GM12878 (cell line): ENCODE data around the gene SYPL2. TPM values are rescaled to one million over a fixed set of nuclear protein-coding genes. Genes with fewer than 3 reads are reported as not detected.

Experiments
- BRCA1 ChIP-seq: IDR thresholded peaks from 2 replicates; pipeline ENCODE4 v1.6.1; 2011; ENCODE audit warnings: low read depth, low read length, improper control_type of control experiment
- CBX5 ChIP-seq: sonication (generic); IDR thresholded peaks from 2 replicates; pipeline ENCODE4 v1.6.1; 2016; ENCODE audit warnings: low read depth, moderate library complexity, mild to moderate bottlenecking, inconsistent platforms
- ELK1 ChIP-seq: IDR thresholded peaks from 2 replicates; pipeline ENCODE4 v1.6.1; 2012; ENCODE audit warnings: low read depth, low read length, improper control_type of control experiment
- ETV6 ChIP-seq, 2 experiments: fragments of 450-650 bp in 1 of 2; IDR thresholded peaks in 1 of 2; conservative IDR thresholded peaks in 1 of 2; 2 replicates each; pipeline ENCODE4 v1.6.1; 2014; ENCODE audit warnings: antibody characterized with exemption in 1 of 2, borderline replicate concordance in 1 of 2, low read depth in 1 of 2, mild to moderate bottlenecking in 1 of 2, moderate library complexity in 1 of 2
- EZH2 ChIP-seq: IDR thresholded peaks from 2 replicates; pipeline ENCODE4 v1.6.1; 2012; ENCODE audit warnings: low read depth, mild to moderate bottlenecking, control low read depth, inconsistent platforms, low read length, borderline replicate concordance; ENCODE audit not compliant: control insufficient read depth
- FOS ChIP-seq: IDR thresholded peaks from 3 replicates; pipeline ENCODE4 v1.6.1; 2011; ENCODE audit warnings: borderline replicate concordance; ENCODE audit not compliant: insufficient read length; ENCODE audit errors: extremely low read depth
- IKZF1 ChIP-seq: fragments of 450-650 bp; conservative IDR thresholded peaks from 2 replicates; pipeline ENCODE4 v1.6.1; 2017; ENCODE audit warnings: antibody characterized with exemption, mild to moderate bottlenecking
- IRF5 ChIP-seq: fragments of 450-650 bp; IDR thresholded peaks from 2 replicates; pipeline ENCODE4 v1.6.1; 2017; ENCODE audit warnings: borderline replicate concordance
- MYB ChIP-seq: fragments of 150-350 bp; IDR thresholded peaks from 2 replicates; pipeline ENCODE4 v1.6.1; 2014; ENCODE audit warnings: mild to moderate bottlenecking, low read depth, low read length, borderline replicate concordance
- MYC ChIP-seq: IDR thresholded peaks from 2 replicates; pipeline ENCODE4 v1.6.1; 2011; ENCODE audit warnings: mild to moderate bottlenecking, low read length, moderate library complexity, inconsistent platforms; ENCODE audit not compliant: insufficient read depth, insufficient replicate concordance, insufficient read length, severe bottlenecking
- POLR2A ChIP-seq: IDR thresholded peaks from 2 replicates; pipeline ENCODE4 v1.6.1; 2011; ENCODE audit warnings: low read depth, mild to moderate bottlenecking, low read length
- RBBP5 ChIP-seq: fragments of 200-600 bp; sonication (generic); conservative IDR thresholded peaks from 2 replicates; pipeline ENCODE4 v1.6.1; 2016
- SMAD1 ChIP-seq: fragments of 450-650 bp; IDR thresholded peaks from 2 replicates; pipeline ENCODE4 v1.6.1; 2018; ENCODE audit warnings: mild to moderate bottlenecking, low read depth; ENCODE audit not compliant: partially characterized antibody
- SREBF1 ChIP-seq: IDR thresholded peaks from 2 replicates; pipeline ENCODE4 v1.6.1; 2012; ENCODE audit warnings: mild to moderate bottlenecking, low read length
- TAF1 ChIP-seq: IDR thresholded peaks from 2 replicates; pipeline ENCODE4 v1.6.1; 2011; ENCODE audit warnings: mild to moderate bottlenecking, low read depth, low read length, borderline replicate concordance
- YBX1 ChIP-seq: fragments of 450-650 bp; IDR thresholded peaks from 2 replicates; pipeline ENCODE4 v1.6.1; 2016; ENCODE audit warnings: antibody characterized with exemption
- ZBTB40 ChIP-seq: fragments of 450-650 bp; IDR thresholded peaks from 2 replicates; pipeline ENCODE4 v1.6.1; 2016; ENCODE audit warnings: mild to moderate bottlenecking, moderate library complexity, borderline replicate concordance
- ZNF207 ChIP-seq: fragments of 450-650 bp; IDR thresholded peaks from 2 replicates; pipeline ENCODE4 v1.6.1; 2014; ENCODE audit warnings: antibody characterized with exemption, mild to moderate bottlenecking, borderline replicate concordance
- ZNF592 ChIP-seq: fragments of 450-650 bp; IDR thresholded peaks from 2 replicates; pipeline ENCODE4 v1.6.1; 2017; ENCODE audit warnings: mild to moderate bottlenecking, moderate library complexity
- ZNF622 ChIP-seq: fragments of 450-650 bp; IDR thresholded peaks from 2 replicates; pipeline ENCODE4 v1.6.1; 2017; ENCODE audit warnings: mild to moderate bottlenecking, inconsistent platforms
- polyA plus RNA-seq, 11 experiments: library from polyadenylated mRNA; depleted of rRNA in 4 of 11; unstranded in 6 of 11; stranded (reverse) in 5 of 11; fragments of >200 nt; fragmentation: Nextera tagmentation in 4 of 11; fragmentation: Illumina TruSeq in 1 of 11; extraction: Ambion mirVana in 4 of 11; extraction: Trizol in 1 of 11; gene quantifications; 1 replicate in 1 of 11; 2 replicates in 10 of 11; pipeline versions ENCODE4 v1.2.1 to v1.2.3, GENCODE V29; 2011 to 2016; ENCODE audit warnings: inconsistent platforms in 2 of 11, missing spikeins in 2 of 11, low read depth in 1 of 11
- total RNA-seq, 4 experiments: library from RNA; depleted of rRNA in 3 of 4; stranded (reverse); fragments of >200 nt in 3 of 4; fragmentation: Illumina TruSeq in 1 of 4; extraction: Trizol in 1 of 4; gene quantifications; 2 replicates each; pipeline versions ENCODE4 v1.2.1 to v1.2.3, GENCODE V29; 2013 to 2021

Gene SYPL2
- total and polyA plus RNA-seq, 10 of the 15 experiments (the other 5 are each of a cell fraction or from before 2014, with no cell fraction given), result 0.04 to 0.11 (median 0.06) TPM; not detected in 3

- TF ChIP-seq ZNF592, result no peak
- TF ChIP-seq IRF5, result no peak
- TF ChIP-seq SREBF1, result no peak
- no peak for TF ChIP-seq ELK1
- no peak for TF ChIP-seq ZBTB40
- no peak for TF ChIP-seq CBX5
- TF ChIP-seq BRCA1, result no peak
- TF ChIP-seq TAF1, result no peak
- no peak for TF ChIP-seq ZNF622
- no peak for TF ChIP-seq ETV6 (conservative IDR thresholded peaks at IDR 0.05 in 1 of 2, IDR thresholded peaks at IDR 0.05 in 1 of 2; ENCODE audit: borderline replicate concordance in 1 of 2, low read depth in 1 of 2)
- no peak for TF ChIP-seq POLR2A
- TF ChIP-seq FOS, result no peak
- TF ChIP-seq EZH2, result no peak
- TF ChIP-seq YBX1, result no peak
- TF ChIP-seq ZNF207, result no peak
- TF ChIP-seq SMAD1, result no peak
- TF ChIP-seq RBBP5, result no peak
- no peak for TF ChIP-seq MYC
- TF ChIP-seq IKZF1, result 0 out of 2 replicates have a peak, but pooled peaks have one; percentile 15
- no peak for TF ChIP-seq MYB
These were observed 46.9 kb downstream of the SYPL2 start (continued) for GRCh38 chr1:109513110-109513710.
